HepG2 (cell line): ENCODE results near the gene NKAIN4. TPM values are rescaled to one million over a fixed set of nuclear protein-coding genes. Genes with fewer than 3 reads are reported as not detected.
A peak's percentile ranks its signal among the peaks of the same experiment; 100 is the strongest.

Source experiments
- BRCA1 ChIP-seq: sonication (generic); formaldehyde crosslinking; IDR thresholded peaks from 2 replicates; pipeline ENCODE4 v1.4.0; 2020; ENCODE audit warnings: missing genetic modification reagents
- EHMT2 ChIP-seq: fragments of 200-600 bp; sonication (generic); IDR thresholded peaks from 2 replicates; pipeline ENCODE4 v1.7.0; 2017; ENCODE audit warnings: antibody characterized with exemption, low read depth, low read length, borderline replicate concordance
- GFI1 ChIP-seq: sonication (generic); formaldehyde crosslinking; IDR thresholded peaks from 2 replicates; pipeline ENCODE4 v1.5.0; 2020; ENCODE audit warnings: missing genetic modification reagents, mild to moderate bottlenecking, borderline replicate concordance
- JUNB ChIP-seq: sonication (generic); formaldehyde crosslinking; IDR thresholded peaks from 2 replicates; pipeline ENCODE4 v1.8.0; 2022; ENCODE audit warnings: missing genetic modification reagents, mild to moderate bottlenecking, borderline replicate concordance
- NKX3-1 ChIP-seq: sonication (generic); formaldehyde crosslinking; IDR thresholded peaks from 2 replicates; pipeline ENCODE4 v1.5.0; 2020; ENCODE audit warnings: missing genetic modification reagents
- PCBP1 ChIP-seq: fragments of 200-400 bp; formaldehyde crosslinking; IDR thresholded peaks from 2 replicates; pipeline ENCODE4 v1.6.1; 2017; ENCODE audit warnings: mild to moderate bottlenecking, low read depth, low read length, borderline replicate concordance
- POLR2AphosphoS2 ChIP-seq: IDR thresholded peaks from 2 replicates; pipeline ENCODE4 v1.6.1; 2011; ENCODE audit warnings: low read depth, low read length, improper control_type of control experiment
- RAD51 ChIP-seq: fragments of 450-650 bp; IDR thresholded peaks from 2 replicates; pipeline ENCODE4 v1.6.1; 2016; ENCODE audit warnings: borderline replicate concordance
- RFXANK ChIP-seq: IDR thresholded peaks from 2 replicates; pipeline ENCODE4 v1.6.1; 2016
- SP4 ChIP-seq: sonication (generic); formaldehyde crosslinking; IDR thresholded peaks from 2 replicates; pipeline ENCODE4 v1.8.1; 2023; ENCODE audit warnings: mild to moderate bottlenecking, missing genetic modification reagents
- SRF ChIP-seq: IDR thresholded peaks from 2 replicates; pipeline ENCODE4 v1.6.1; 2011; ENCODE audit warnings: mild to moderate bottlenecking, low read depth, low read length, moderate library complexity
- ZKSCAN1 ChIP-seq: fragments of 150-350 bp; IDR thresholded peaks from 2 replicates; pipeline ENCODE4 v1.6.1; 2014; ENCODE audit warnings: low read length
- ZNF121 ChIP-seq: sonication (generic); formaldehyde crosslinking; IDR thresholded peaks from 2 replicates; pipeline ENCODE4 v1.5.0; 2020; ENCODE audit warnings: mild to moderate bottlenecking, missing genetic modification reagents
- ZNF264 ChIP-seq: sonication (generic); formaldehyde crosslinking; IDR thresholded peaks from 2 replicates; pipeline ENCODE4 v1.4.0; 2020; ENCODE audit warnings: missing genetic modification reagents
- ZNF331 ChIP-seq: sonication (generic); formaldehyde crosslinking; IDR thresholded peaks from 2 replicates; pipeline ENCODE4 v1.4.0; 2020; ENCODE audit warnings: missing genetic modification reagents
- ZNF557 ChIP-seq: sonication (generic); formaldehyde crosslinking; IDR thresholded peaks from 2 replicates; pipeline ENCODE4 v1.4.0; 2020; ENCODE audit warnings: missing genetic modification reagents
- ZNF572 ChIP-seq: sonication (generic); formaldehyde crosslinking; IDR thresholded peaks from 2 replicates; pipeline ENCODE4 v1.5.1; 2020; ENCODE audit warnings: mild to moderate bottlenecking, missing genetic modification reagents
- ZSCAN21 ChIP-seq: sonication (generic); formaldehyde crosslinking; IDR thresholded peaks from 2 replicates; pipeline ENCODE4 v1.8.0; 2022; ENCODE audit warnings: mild to moderate bottlenecking, missing genetic modification reagents, moderate library complexity, borderline replicate concordance
- polyA plus RNA-seq, 8 experiments: library from polyadenylated mRNA; depleted of rRNA in 3 of 8; stranded (reverse) in 7 of 8; unstranded in 1 of 8; fragments of >200 nt; fragmentation: Illumina TruSeq in 4 of 8; extraction: Trizol in 4 of 8; gene quantifications; 2 replicates each; pipeline versions ENCODE4 v1.2.1 to v1.2.3, GENCODE V29; 2011 to 2016; ENCODE audit warnings: low read depth in 4 of 8, missing spikeins in 1 of 8, mixed read lengths in 1 of 8; ENCODE audit not compliant: insufficient read depth in 1 of 8
- total RNA-seq, 5 experiments: library from RNA; depleted of rRNA; stranded (reverse); fragments of >200 nt; fragmentation: Illumina TruSeq; extraction: Trizol; gene quantifications; 2 replicates each; pipeline ENCODE4 v1.2.3, GENCODE V29; 2016; ENCODE audit warnings: low read depth in 1 of 5
- TF ChIP-seq, protein P1 (sequence below): sonication (generic); formaldehyde crosslinking; conservative IDR thresholded peaks from 2 replicates; pipeline ENCODE4 v1.4.0; 2020; ENCODE audit warnings: missing genetic modification reagents
- TF ChIP-seq, protein P2 (sequence below): sonication (generic); formaldehyde crosslinking; IDR thresholded peaks from 2 replicates; pipeline ENCODE4 v1.5.1; 2020; ENCODE audit warnings: missing genetic modification reagents, mild to moderate bottlenecking, borderline replicate concordance
- TF ChIP-seq, protein P3 (sequence below): sonication (generic); formaldehyde crosslinking; IDR thresholded peaks from 2 replicates; pipeline ENCODE4 v1.8.1; 2023; ENCODE audit warnings: missing genetic modification reagents, mild to moderate bottlenecking, borderline replicate concordance
- TF ChIP-seq, protein P4 (sequence below): sonication (generic); formaldehyde crosslinking; IDR thresholded peaks from 2 replicates; pipeline ENCODE4 v1.4.0; 2020; ENCODE audit warnings: mild to moderate bottlenecking, missing genetic modification reagents
- TF ChIP-seq, protein P5 (sequence below): sonication (generic); formaldehyde crosslinking; IDR thresholded peaks from 2 replicates; pipeline ENCODE4 v1.4.0; 2020; ENCODE audit warnings: missing genetic modification reagents
- TF ChIP-seq, protein P6 (sequence below): sonication (generic); formaldehyde crosslinking; IDR thresholded peaks from 2 replicates; pipeline ENCODE4 v1.5.0; 2020; ENCODE audit warnings: missing genetic modification reagents, mild to moderate bottlenecking, borderline replicate concordance

NKAIN4 gene
- total and polyA plus RNA-seq, 2 of the 13 experiments (the other 11 are each of a cell fraction or from before 2014, with no cell fraction given), result not detected

DNA sequence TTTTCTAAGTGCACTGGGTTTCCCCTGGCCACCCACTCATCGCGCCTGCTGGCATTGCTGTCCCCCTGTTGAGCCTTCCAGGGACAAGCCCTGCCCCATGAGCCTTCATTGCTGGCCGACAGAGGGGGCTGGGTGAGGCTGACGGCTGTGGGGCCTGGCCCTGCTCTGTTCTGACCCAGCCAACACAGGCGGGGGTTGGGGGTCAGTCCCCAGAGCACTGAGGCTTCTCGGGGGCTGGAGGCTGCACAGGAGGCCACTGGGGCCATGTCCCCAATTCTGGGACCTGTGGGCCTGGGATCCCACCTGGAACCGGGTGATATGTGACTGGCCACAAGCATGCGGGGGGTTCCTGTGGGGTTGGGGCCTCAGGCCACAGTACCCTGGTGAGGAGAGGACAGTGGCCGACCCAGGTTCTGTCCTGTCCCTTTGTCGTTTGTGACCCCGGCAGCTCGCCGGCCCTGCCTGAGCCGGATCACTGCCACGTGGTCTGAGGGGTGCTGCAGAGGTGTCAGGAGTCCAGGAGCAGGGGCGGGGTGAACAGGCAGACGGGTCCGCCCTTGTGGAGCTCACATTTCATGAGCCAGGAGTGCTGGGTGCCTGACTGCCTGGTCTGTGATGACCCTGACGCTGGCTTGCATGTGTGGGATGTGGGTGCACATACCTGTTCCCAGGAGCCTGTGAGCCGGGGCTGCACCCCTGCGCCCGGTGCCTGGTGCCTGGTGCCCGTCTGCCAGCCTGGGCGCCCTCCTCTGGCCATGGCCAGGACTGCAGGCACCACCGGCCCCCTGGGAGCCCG lies 36.6 kb upstream of the NKAIN4 start (continued):
- TF ChIP-seq, protein P1, sequence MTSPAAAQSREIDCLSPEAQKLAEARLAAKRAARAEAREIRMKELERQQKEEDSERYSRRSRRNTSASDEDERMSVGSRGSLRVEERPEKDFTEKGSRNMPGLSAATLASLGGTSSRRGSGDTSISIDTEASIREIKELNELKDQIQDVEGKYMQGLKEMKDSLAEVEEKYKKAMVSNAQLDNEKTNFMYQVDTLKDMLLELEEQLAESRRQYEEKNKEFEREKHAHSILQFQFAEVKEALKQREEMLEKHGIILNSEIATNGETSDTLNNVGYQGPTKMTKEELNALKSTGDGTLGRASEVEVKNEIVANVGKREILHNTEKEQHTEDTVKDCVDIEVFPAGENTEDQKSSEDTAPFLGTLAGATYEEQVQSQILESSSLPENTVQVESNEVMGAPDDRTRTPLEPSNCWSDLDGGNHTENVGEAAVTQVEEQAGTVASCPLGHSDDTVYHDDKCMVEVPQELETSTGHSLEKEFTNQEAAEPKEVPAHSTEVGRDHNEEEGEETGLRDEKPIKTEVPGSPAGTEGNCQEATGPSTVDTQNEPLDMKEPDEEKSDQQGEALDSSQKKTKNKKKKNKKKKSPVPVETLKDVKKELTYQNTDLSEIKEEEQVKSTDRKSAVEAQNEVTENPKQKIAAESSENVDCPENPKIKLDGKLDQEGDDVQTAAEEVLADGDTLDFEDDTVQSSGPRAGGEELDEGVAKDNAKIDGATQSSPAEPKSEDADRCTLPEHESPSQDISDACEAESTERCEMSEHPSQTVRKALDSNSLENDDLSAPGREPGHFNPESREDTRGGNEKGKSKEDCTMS, result no peak
- TF ChIP-seq ZKSCAN1 (no peak), ZNF331 (CRISPR knock-in tag) (no peak), RAD51 (no peak), ZNF572 (CRISPR knock-in tag) (0 out of 2 replicates have a peak, but pooled peaks have one; percentile 91), GFI1 (CRISPR knock-in tag) (no peak), SRF (no peak), JUNB (no peak), EHMT2 (no peak), ZNF557 (CRISPR knock-in tag) (0 out of 2 replicates have a peak, but pooled peaks have one; percentile 53), ZSCAN21 (CRISPR knock-in tag) (no peak; the same call in 1 of the 2 replicates), NKX3-1 (CRISPR knock-in tag) (0 out of 2 replicates have a peak, but pooled peaks have one; percentile 75), SP4 (CRISPR knock-in tag) (peak; percentile 62), POLR2AphosphoS2 (no peak; the same call in 1 of the 2 replicates), ZNF264 (CRISPR knock-in tag) (no peak), ZNF121 (no peak), RFXANK (CRISPR knock-in tag) (no peak), BRCA1 (CRISPR knock-in tag) (peak; percentile 80; the same call in 1 of the 2 replicates), PCBP1 (no peak; the same call in 1 of the 2 replicates)
- TF ChIP-seq, protein P2, sequence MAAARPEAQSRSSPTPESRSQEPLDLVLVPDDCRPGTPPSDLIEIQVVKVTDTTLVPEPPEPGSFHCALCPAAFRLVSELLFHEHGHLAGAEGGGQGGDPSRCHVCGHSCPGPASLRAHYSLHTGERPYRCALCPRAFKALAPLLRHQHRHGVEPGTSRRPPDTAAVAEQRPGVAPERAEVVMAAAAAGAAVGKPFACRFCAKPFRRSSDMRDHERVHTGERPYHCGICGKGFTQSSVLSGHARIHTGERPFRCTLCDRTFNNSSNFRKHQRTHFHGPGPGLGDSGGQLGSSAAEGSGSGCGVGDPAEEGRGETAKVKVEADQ (CRISPR knock-in tag), result no peak
- TF ChIP-seq, protein P3, sequence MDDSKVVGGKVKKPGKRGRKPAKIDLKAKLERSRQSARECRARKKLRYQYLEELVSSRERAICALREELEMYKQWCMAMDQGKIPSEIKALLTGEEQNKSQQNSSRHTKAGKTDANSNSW (CRISPR knock-in tag), result no peak
- TF ChIP-seq, protein P4, sequence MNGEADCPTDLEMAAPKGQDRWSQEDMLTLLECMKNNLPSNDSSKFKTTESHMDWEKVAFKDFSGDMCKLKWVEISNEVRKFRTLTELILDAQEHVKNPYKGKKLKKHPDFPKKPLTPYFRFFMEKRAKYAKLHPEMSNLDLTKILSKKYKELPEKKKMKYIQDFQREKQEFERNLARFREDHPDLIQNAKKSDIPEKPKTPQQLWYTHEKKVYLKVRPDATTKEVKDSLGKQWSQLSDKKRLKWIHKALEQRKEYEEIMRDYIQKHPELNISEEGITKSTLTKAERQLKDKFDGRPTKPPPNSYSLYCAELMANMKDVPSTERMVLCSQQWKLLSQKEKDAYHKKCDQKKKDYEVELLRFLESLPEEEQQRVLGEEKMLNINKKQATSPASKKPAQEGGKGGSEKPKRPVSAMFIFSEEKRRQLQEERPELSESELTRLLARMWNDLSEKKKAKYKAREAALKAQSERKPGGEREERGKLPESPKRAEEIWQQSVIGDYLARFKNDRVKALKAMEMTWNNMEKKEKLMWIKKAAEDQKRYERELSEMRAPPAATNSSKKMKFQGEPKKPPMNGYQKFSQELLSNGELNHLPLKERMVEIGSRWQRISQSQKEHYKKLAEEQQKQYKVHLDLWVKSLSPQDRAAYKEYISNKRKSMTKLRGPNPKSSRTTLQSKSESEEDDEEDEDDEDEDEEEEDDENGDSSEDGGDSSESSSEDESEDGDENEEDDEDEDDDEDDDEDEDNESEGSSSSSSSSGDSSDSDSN (CRISPR knock-in tag), result peak; percentile 40
- TF ChIP-seq, protein P5, sequence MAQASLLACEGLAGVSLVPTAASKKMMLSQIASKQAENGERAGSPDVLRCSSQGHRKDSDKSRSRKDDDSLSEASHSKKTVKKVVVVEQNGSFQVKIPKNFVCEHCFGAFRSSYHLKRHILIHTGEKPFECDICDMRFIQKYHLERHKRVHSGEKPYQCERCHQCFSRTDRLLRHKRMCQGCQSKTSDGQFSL, result no peak; the same call in 1 of the 2 replicates
- TF ChIP-seq, protein P6, sequence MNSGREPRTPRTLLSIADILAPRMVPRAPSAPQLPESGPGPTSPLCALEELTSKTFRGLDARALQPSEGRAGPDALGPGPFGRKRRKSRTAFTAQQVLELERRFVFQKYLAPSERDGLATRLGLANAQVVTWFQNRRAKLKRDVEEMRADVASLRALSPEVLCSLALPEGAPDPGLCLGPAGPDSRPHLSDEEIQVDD (CRISPR knock-in tag), result no peak
